GM18520 (cell line): ENCODE data around the gene TWNK.

Experiments
- ATAC-seq: cut with Tn5 transposase; IDR thresholded peaks from one replicate; pipeline ENCODE4 v1.9.1; 2021; ENCODE audit not compliant: unreplicated experiment

Gene TWNK

GRCh38 chr10:100996678-100997359 lies 9.5 kb downstream of the TWNK start:
- ATAC-seq = no peak

- peak; percentile 31 for ATAC-seq
These were observed 10.2 kb downstream of the TWNK start for GRCh38 chr10:100997360-100998182.

GRCh38 chr10:100998183-100998990 lies 11.0 kb downstream of the TWNK start:
- ATAC-seq = no peak

GRCh38 chr10:100998991-100999741 lies 11.8 kb downstream of the TWNK start:
- peak; percentile 33 for ATAC-seq

GRCh38 chr10:100999742-101000126 lies 12.4 kb downstream of the TWNK start, which contains the start of gene LZTS2:
Gene LZTS2 (plus strand): TSS chr10:100999808. CDS start chr10:101002539, 2,731 bp downstream.
- ATAC-seq = no peak

- ATAC-seq = no peak
These were observed 13.0 kb downstream of the TWNK start for GRCh38 chr10:101000127-101000914.

- no peak for ATAC-seq
These were observed 13.7 kb downstream of the TWNK start for GRCh38 chr10:101000915-101001658.

- ATAC-seq = no peak
These were observed 14.3 kb downstream of the TWNK start for GRCh38 chr10:101001659-101002035.

GRCh38 chr10:101002456-101002855 lies 15.1 kb downstream of the TWNK start:
- no peak for ATAC-seq

GRCh38 chr10:101003639-101004206 lies 16.4 kb downstream of the TWNK start:
- no peak for ATAC-seq

- ATAC-seq = no peak
These were observed 18.0 kb downstream of the TWNK start for GRCh38 chr10:101005361-101005760.

GRCh38 chr10:101005869-101006567 lies 18.7 kb downstream of the TWNK start:
- no peak for ATAC-seq

GRCh38 chr10:101006593-101007098 lies 19.3 kb downstream of the TWNK start:
- ATAC-seq = no peak

GRCh38 chr10:101007099-101007711 lies 19.9 kb downstream of the TWNK start:
- ATAC-seq = no peak

GRCh38 chr10:101007915-101008822 lies 20.8 kb downstream of the TWNK start:
- no peak for ATAC-seq

GRCh38 chr10:101008823-101009423 lies 21.6 kb downstream of the TWNK start:
- ATAC-seq = no peak
